ENCODE results near the gene BTBD9. TPM values are rescaled to one million over a fixed set of nuclear protein-coding genes. Genes with fewer than 3 reads are reported as not detected.

BTBD9 gene
- total and polyA plus RNA-seq, 2 of the 13 experiments (the other 11 are each of a cell fraction or from before 2014, with no cell fraction given): 1.2 to 3.0 TPM

GRCh38 chr6:38644951-38645350 is 5.2 kb upstream of the BTBD9 start:
- no peak overlapping the region for H3K9ac ChIP-seq (ENCODE audit: insufficient read depth, low read depth, low read length)
- CTCF ChIA-PET (ENCODE audit: low intra/inter-chr PET ratio, low total read pairs): no interaction called here
- WGBS (ENCODE audit: low lambda C conversion rate): 46% methylated on average over 1 of the region's 1 CpG
- intact Hi-C loops (cut with micrococcal nuclease; ENCODE audit: unreplicated experiment) (loop anchor here (5.0 kb wide), 1 partner anchor 392 kb away; no protein-coding TSS in a partner anchor), in situ Hi-C loops (cut with HindIII; ENCODE audit: extremely low pct_ligation_motif_present, low pct_unique_long_range_greater_than_20kb) (no loop called here)
- no peaks in the 10 kb centered on the region for H3K9me3 ChIP-seq (ENCODE audit: low read length)
- no peaks in the 10 kb centered on the region for H3K36me3 ChIP-seq (replicated peaks in 1 of 2; ENCODE audit: control insufficient read depth in 1 of 2, insufficient read depth in 2 of 2, low read length in 2 of 2)
- no TSS peak for BruUV-seq (replicated peaks)
- no peak for ATAC-seq
- H4K20me1 ChIP-seq (ENCODE audit: insufficient read depth, low read length): no peaks in the 10 kb centered on the region
- DNase-seq (ENCODE audit: low spot score): no peak
- no peak for FAIRE-seq
- H3K4me1 ChIP-seq (ENCODE audit: insufficient read depth, low read length): peaks cover 10% of the 10 kb centered on the region
- H2AFZ ChIP-seq (ENCODE audit: low read length): no peak overlapping the region
- H3K27ac ChIP-seq (ENCODE audit: extremely low read length, insufficient read depth, low read length): no peak overlapping the region
- TF ChIP-seq MAFF (IDR thresholded peaks at IDR 0.05; ENCODE audit: low read depth, low read length) (0 out of 2 replicates have a peak, but pooled peaks have one; percentile 21), ZNF17 (CRISPR knock-in tag; IDR thresholded peaks at IDR 0.05) (no peak), SOX6 (IDR thresholded peaks at IDR 0.05) (no peak), SOX6 (CRISPR knock-in tag; IDR thresholded peaks at IDR 0.05) (no peak), MAFK (conservative IDR thresholded peaks at IDR 0.05 in 1 of 2, IDR thresholded peaks at IDR 0.05 in 1 of 2; ENCODE audit: low read length in 2 of 2) (peak; percentile 54 to 69), ZNF773 (CRISPR knock-in tag; IDR thresholded peaks at IDR 0.05; ENCODE audit: borderline replicate concordance) (no peak), ZNF136 (CRISPR knock-in tag; IDR thresholded peaks at IDR 0.05; ENCODE audit: low read depth) (no peak), ZFP36L2 (CRISPR knock-in tag; IDR thresholded peaks at IDR 0.05) (no peak)
- H3K4me3 ChIP-seq (replicated peaks in 1 of 3; ENCODE audit: insufficient read depth in 1 of 3, low read depth in 2 of 3, low read length in 3 of 3): no peak overlapping the region
- H3K27me3 ChIP-seq (ENCODE audit: control insufficient read depth in 1 of 2, insufficient read depth in 2 of 2, low read length in 2 of 2): no peaks in the 10 kb centered on the region
- POLR2A ChIA-PET: no interaction called here
- no peak overlapping the region for H3K4me2 ChIP-seq (ENCODE audit: low read depth, low read length)
- H3K79me2 ChIP-seq (ENCODE audit: insufficient read depth, low read length): no peaks in the 10 kb centered on the region

- Histone ChIP-seq H4K20me1 (ENCODE audit: insufficient read depth, low read length) (no peaks in the 10 kb centered on the region), H3K4me1 (ENCODE audit: insufficient read depth, low read length) (peaks cover 27% of the 10 kb centered on the region), H3K27me3 (ENCODE audit: control insufficient read depth in 1 of 2, insufficient read depth in 2 of 2, low read length in 2 of 2) (no peaks in the 10 kb centered on the region), H3K27ac (ENCODE audit: extremely low read length, insufficient read depth, low read length) (no peak overlapping the region), H3K79me2 (ENCODE audit: insufficient read depth, low read length) (no peaks in the 10 kb centered on the region), H2AFZ (ENCODE audit: low read length) (peak overlapping the region; percentile 89), H3K36me3 (replicated peaks in 1 of 2; ENCODE audit: control insufficient read depth in 1 of 2, insufficient read depth in 2 of 2, low read length in 2 of 2) (no peaks in the 10 kb centered on the region), H3K9me3 (ENCODE audit: low read length) (no peaks in the 10 kb centered on the region), H3K4me2 (ENCODE audit: low read depth, low read length) (peak overlapping the region; percentile 86), H3K9ac (ENCODE audit: insufficient read depth, low read depth, low read length) (peak overlapping the region; percentile 76), H3K4me3 (replicated peaks in 1 of 3; ENCODE audit: insufficient read depth in 1 of 3, low read depth in 2 of 3, low read length in 3 of 3) (peak overlapping the region; percentile 86 to 96 (median 95))
- peak; percentile 25 for ATAC-seq
- BruUV-seq (replicated peaks): TSS peak; percentile 49
- POLR2A ChIA-PET: interaction anchor here (2.3 kb wide), 1 partner anchor 63 kb away, joined by 6 read pairs; the partner anchor contains the start of gene GLO1
- CTCF ChIA-PET (ENCODE audit: low intra/inter-chr PET ratio, low total read pairs): no interaction called here
- WGBS (ENCODE audit: low lambda C conversion rate): 29% methylated on average over 32 of the region's 32 CpGs
- no peak for DNase-seq (ENCODE audit: low spot score)
- FAIRE-seq: no peak
- in situ Hi-C loops (cut with HindIII; ENCODE audit: extremely low pct_ligation_motif_present, low pct_unique_long_range_greater_than_20kb) (no loop called here), intact Hi-C loops (cut with micrococcal nuclease; ENCODE audit: unreplicated experiment) (loop anchor here (5.0 kb wide), 1 partner anchor 397 kb away; no protein-coding TSS in a partner anchor)
- TF ChIP-seq CENPBD1 (CRISPR knock-in tag; IDR thresholded peaks at IDR 0.05; ENCODE audit: borderline replicate concordance, low read depth) (no peak), MAFG (CRISPR knock-in tag; IDR thresholded peaks at IDR 0.05) (0 out of 2 replicates have a peak, but pooled peaks have one; percentile 6), ATF4 (CRISPR knock-in tag; IDR thresholded peaks at IDR 0.05) (0 out of 4 replicates have a peak, but pooled peaks of 1 of the 2 experiments have one; percentile 32), ZNF33A (CRISPR knock-in tag; IDR thresholded peaks at IDR 0.05; ENCODE audit: borderline replicate concordance) (no peak), RXRA (CRISPR knock-in tag; IDR thresholded peaks at IDR 0.05) (no peak), MXD3 (CRISPR knock-in tag; IDR thresholded peaks at IDR 0.05) (peak; percentile 24; the same call in 1 of the 2 replicates)
These were observed 634 bp upstream of the BTBD9 start for GRCh38 chr6:38640216-38640909.
